Breast epithelium (tissue), 4 donors: ENCODE measurements around the gene SELENOH. TPM values are rescaled to one million over a fixed set of nuclear protein-coding genes. Genes with fewer than 3 reads are reported as not detected.
A peak's percentile ranks its signal among the peaks of the same experiment; 100 is the strongest.

Source experiments
- DNase-seq, 2 donors: peaks; one replicate each; pipeline ENCODE4 v3.0.0-alpha.2; 2019; ENCODE audit warnings: low spot score in 2 of 2
- H3K27ac ChIP-seq, 2 donors: fragments of 200-600 bp; sonication (generic) in 1 of 2; one replicate each; pipeline ENCODE4 v1.5.1; 2016 to 2019; ENCODE audit warnings: mild to moderate bottlenecking in 1 of 2
- H3K27me3 ChIP-seq, 2 donors: fragments of 200-600 bp; sonication (generic) in 1 of 2; one replicate each; pipeline versions ENCODE4 v1.5.1 to v1.6.0; 2017 to 2019; ENCODE audit warnings: control low read depth in 1 of 2, mild to moderate bottlenecking in 1 of 2
- H3K36me3 ChIP-seq: fragments of 200-600 bp; one replicate; pipeline ENCODE4 v1.5.1; 2019
- H3K4me1 ChIP-seq, 2 donors: fragments of 200-600 bp; sonication (generic); one replicate each; pipeline ENCODE4 v1.5.1; 2016 to 2019; ENCODE audit warnings: control low read depth in 1 of 2
- H3K4me3 ChIP-seq, 3 donors: fragments of 200-600 bp; sonication (generic); 1 replicate in 2 of 3; 2 replicates in 1 of 3; pipeline ENCODE4 v1.5.1; 2016 to 2019; ENCODE audit warnings: mild to moderate bottlenecking in 3 of 3, moderate library complexity in 2 of 3
- H3K9me3 ChIP-seq, 2 donors: fragments of 200-600 bp; sonication (generic) in 1 of 2; one replicate each; pipeline ENCODE4 v1.5.1; 2016 to 2019; ENCODE audit warnings: control low read depth in 1 of 2
- CTCF ChIP-seq, 3 donors: fragments of 450-650 bp; IDR thresholded peaks; one replicate each; pipeline ENCODE4 v1.5.1; 2016 to 2017; ENCODE audit warnings: antibody characterized with exemption in 3 of 3, mild to moderate bottlenecking in 3 of 3, moderate library complexity in 3 of 3
- POLR2A ChIP-seq: fragments of 450-650 bp; IDR thresholded peaks from one replicate; pipeline ENCODE4 v1.6.1; 2016; ENCODE audit warnings: antibody characterized with exemption, mild to moderate bottlenecking, moderate library complexity
- POLR2AphosphoS5 ChIP-seq, 3 donors: sonication (generic); formaldehyde crosslinking; IDR thresholded peaks; one replicate each; pipeline ENCODE4 v1.6.1; 2017; ENCODE audit warnings: antibody characterized with exemption in 3 of 3
- intact Hi-C: fragments of 100-400 bp; cut with DNase I; formaldehyde crosslinking; loops from one replicate; pipeline ENCODE4 v1.15.1; 2023; ENCODE audit warnings: low total_unique reads
- total RNA-seq, 3 donors: library from RNA; depleted of rRNA; stranded (reverse); fragments of >200 nt; gene quantifications; one replicate each; pipeline ENCODE4 v1.1.0, GENCODE V29; 2016

The SELENOH gene, protein sequence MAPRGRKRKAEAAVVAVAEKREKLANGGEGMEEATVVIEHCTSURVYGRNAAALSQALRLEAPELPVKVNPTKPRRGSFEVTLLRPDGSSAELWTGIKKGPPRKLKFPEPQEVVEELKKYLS
- 100 to 1,000 TPM in 2 of 3 donors, 10 to 100 TPM in 1; 84.3 to 153 (median 153) TPM for total RNA-seq

DNA sequence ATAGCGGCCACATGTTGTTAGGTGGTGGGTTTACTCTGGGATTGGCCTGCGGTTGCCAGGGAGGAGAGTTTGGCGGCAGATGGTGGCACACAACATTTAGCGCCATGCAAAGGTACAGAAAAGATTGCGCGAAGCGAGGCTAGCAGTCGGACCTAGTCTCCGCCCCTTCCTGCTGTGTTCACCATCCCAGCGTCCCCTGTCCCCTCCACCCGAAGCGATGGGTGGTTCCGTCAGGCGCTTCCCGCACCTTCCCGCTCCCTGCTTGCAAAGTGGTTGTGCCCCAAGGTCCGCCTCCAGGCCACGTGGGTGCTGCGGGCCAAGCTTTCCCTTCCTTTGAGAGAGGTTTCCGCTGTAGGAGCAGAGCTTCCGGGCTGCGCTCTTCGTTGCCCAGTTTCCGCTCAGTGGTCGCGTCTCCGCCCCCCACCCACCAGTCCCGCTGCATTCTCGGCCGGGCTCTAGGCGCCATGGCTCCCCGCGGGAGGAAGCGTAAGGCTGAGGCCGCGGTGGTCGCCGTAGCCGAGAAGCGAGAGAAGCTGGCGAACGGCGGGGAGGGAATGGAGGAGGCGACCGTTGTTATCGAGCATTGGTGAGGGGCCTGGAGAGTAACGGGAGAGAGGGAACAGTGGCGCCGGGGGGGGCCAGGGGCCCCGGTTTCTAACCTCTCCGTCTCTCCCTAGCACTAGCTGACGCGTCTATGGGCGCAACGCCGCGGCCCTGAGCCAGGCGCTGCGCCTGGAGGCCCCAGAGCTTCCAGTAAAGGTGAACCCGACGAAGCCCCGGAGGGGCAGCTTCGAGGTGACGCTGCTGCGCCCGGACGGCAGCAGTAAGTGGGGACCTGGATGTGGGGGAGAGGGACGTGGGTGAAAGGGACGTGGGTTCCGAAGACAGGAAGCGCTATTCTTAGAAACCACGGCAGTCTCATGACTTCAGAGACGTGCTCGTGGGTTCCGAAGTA lies at the start of gene SELENOH:
SELENOH (plus strand) TSS at position 360 of the 955 bp plus-strand sequence; CDS start at position 465, 105 bp downstream.
- H3K27me3 ChIP-seq = no peaks in the 10 kb centered on the region
- peak within 1 kb of the TSS; percentile 95 to 97 for H3K27ac ChIP-seq
- no peaks in the 10 kb centered on the region for H3K36me3 ChIP-seq
- DNase-seq = peak; percentile 94 to 97
- peak within 1 kb of the TSS; percentile 73 to 93 (median 80) for H3K4me3 ChIP-seq
- H3K4me1 ChIP-seq = no peaks in the 10 kb centered on the region
- H3K9me3 ChIP-seq = no peaks in the 10 kb centered on the region
- intact Hi-C loops = no loop called here
- TF ChIP-seq CTCF (IDR thresholded peaks at IDR 0.05) (no peak), POLR2AphosphoS5 (IDR thresholded peaks at IDR 0.05) (peak; percentile 91 to 97 (median 92)), POLR2A (peak; percentile 72)

DNA sequence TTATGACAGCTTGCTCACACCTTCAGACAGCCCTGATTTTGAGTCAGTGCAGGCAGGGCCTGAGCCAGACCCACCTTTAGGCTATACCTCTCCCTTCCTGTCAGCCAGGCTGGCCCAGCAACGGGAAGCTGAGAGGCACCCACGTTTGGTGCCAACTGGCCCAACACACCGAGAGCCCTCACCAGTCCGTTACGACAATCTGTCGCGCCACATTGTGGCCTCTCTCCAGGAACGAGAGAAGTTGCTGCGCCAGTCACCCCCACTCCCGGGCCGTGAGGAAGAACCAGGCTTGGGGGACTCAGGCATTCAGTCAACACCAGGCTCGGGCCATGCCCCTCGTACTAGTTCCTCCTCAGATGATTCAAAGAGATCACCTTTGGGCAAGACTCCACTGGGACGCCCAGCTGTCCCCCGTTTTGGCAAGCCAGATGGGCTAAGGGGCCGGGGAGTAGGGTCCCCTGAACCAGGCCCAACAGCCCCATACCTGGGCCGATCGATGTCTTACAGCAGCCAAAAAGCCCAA lies 42.4 kb upstream of the SELENOH start:
- H3K4me3 ChIP-seq = no peak overlapping the region
- peaks cover 5% of the 10 kb centered on the region for H3K36me3 ChIP-seq
- TF ChIP-seq POLR2A (no peak), POLR2AphosphoS5 (IDR thresholded peaks at IDR 0.05) (no peak), CTCF (IDR thresholded peaks at IDR 0.05) (no peak)
- H3K27ac ChIP-seq = no peak overlapping the region
- no peak for DNase-seq
- H3K9me3 ChIP-seq = no peaks in the 10 kb centered on the region
- no peaks in the 10 kb centered on the region for H3K4me1 ChIP-seq
- no peaks in the 10 kb centered on the region for H3K27me3 ChIP-seq
- intact Hi-C loops = no loop called here

- Histone ChIP-seq H3K27ac (no peak overlapping the region), H3K27me3 (no peaks in the 10 kb centered on the region), H3K9me3 (no peaks in the 10 kb centered on the region), H3K4me1 (no peaks in the 10 kb centered on the region), H3K4me3 (no peak overlapping the region), H3K36me3 (peaks cover 5% of the 10 kb centered on the region)
- intact Hi-C loops = no loop called here
- no peak for TF ChIP-seq CTCF (IDR thresholded peaks at IDR 0.05)
- no peak for TF ChIP-seq POLR2A
- TF ChIP-seq POLR2AphosphoS5 (IDR thresholded peaks at IDR 0.05) = no peak
- no peak for DNase-seq
These were observed 41.5 kb upstream of the SELENOH start for GRCh38 chr11:57699813-57700212.

DNA sequence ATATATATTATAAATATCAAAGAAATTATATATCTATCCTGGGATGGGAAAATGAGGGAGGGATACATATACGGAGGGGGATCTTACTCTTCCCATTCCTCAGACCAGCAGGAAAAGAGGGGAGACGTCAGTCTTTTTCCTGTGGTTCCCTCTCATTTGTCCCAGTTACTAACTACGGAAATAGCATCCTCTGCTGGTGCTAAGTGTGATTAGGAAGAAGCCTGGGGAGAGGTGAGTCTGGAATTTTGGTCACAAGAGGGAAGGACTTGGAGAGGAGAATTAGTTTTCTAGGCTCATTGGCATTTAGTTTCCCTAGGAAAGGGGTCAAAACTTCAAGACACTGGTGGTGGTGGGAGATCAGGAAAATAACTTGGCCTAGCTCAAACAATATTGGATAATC lies 40.9 kb upstream of the SELENOH start:
- no peak overlapping the region for H3K27ac ChIP-seq
- intact Hi-C loops = no loop called here
- no peak overlapping the region for H3K4me3 ChIP-seq
- H3K36me3 ChIP-seq = peaks cover 5% of the 10 kb centered on the region
- H3K9me3 ChIP-seq = no peaks in the 10 kb centered on the region
- DNase-seq = no peak
- no peak for TF ChIP-seq POLR2AphosphoS5 (IDR thresholded peaks at IDR 0.05)
- no peak for TF ChIP-seq CTCF (IDR thresholded peaks at IDR 0.05)
- TF ChIP-seq POLR2A = no peak
- no peaks in the 10 kb centered on the region for H3K4me1 ChIP-seq
- H3K27me3 ChIP-seq = no peaks in the 10 kb centered on the region

DNA sequence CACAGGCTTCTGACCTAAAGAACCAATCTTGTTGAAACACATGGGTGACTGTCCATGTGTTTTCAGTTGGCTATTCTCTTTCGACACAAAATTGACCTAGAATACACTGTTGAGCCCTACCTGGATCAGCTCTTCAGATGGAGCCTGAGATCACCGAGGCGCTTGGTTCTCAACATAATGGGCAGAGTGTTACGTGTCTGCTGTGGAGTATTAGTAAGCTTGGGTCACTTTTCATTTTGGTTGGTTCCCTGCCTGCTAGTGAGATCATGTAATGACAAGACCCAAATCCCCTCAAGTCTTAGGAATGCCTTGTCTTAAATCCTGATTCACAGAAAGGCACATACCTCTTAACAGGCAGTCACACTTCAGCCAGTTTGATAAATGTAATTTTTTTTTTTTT lies 38.0 kb upstream of the SELENOH start:
- Histone ChIP-seq H3K4me3 (no peak overlapping the region), H3K27ac (no peak overlapping the region), H3K4me1 (no peaks in the 10 kb centered on the region), H3K9me3 (no peaks in the 10 kb centered on the region), H3K27me3 (no peaks in the 10 kb centered on the region), H3K36me3 (no peaks in the 10 kb centered on the region)
- intact Hi-C loops = no loop called here
- no peak for DNase-seq
- TF ChIP-seq POLR2A = no peak
- no peak for TF ChIP-seq POLR2AphosphoS5 (IDR thresholded peaks at IDR 0.05)
- TF ChIP-seq CTCF (IDR thresholded peaks at IDR 0.05) = no peak
